ENCODE results near the gene PSPH. TPM values are rescaled to one million over a fixed set of nuclear protein-coding genes. Genes with fewer than 3 reads are reported as not detected.
"Not testable (repeated sequence)": the region's sequence is repeated elsewhere in the genome, so short reads cannot be mapped to it uniquely, and the experiment has no call there.

Gene PSPH
- 10 to 100 TPM; 15.8 to 31.7 (median 22.4) TPM for polyA plus RNA-seq (ENCODE audit: insufficient read depth in 1 of 5, insufficient read length in 5 of 5, low replicate concordance in 1 of 5)
- long read RNA-seq, donor 1, partial matches to known transcripts = 6 of 27 reads
- long read RNA-seq, donor 1, other reads (novel, unspliced or antisense) = 21 of 27 reads
- long read RNA-seq, donor 2, partial matches to known transcripts = 0 of 1 reads
- long read RNA-seq, donor 2, other reads (novel, unspliced or antisense) = 0 of 1 reads
- long read RNA-seq, donor 3, partial matches to known transcripts = 0 of 29 reads
- long read RNA-seq, donor 3, other reads (novel, unspliced or antisense) = 28 of 29 reads
- long read RNA-seq, donor 4, partial matches to known transcripts = 0 of 1 reads
- long read RNA-seq, donor 4, other reads (novel, unspliced or antisense) = 0 of 1 reads
- long read RNA-seq, donor 5, partial matches to known transcripts = 105 of 105 reads
- long read RNA-seq, donor 5, other reads (novel, unspliced or antisense) = 0 of 105 reads
- long read RNA-seq, donor 6, partial matches to known transcripts = 272 of 346 reads
- long read RNA-seq, donor 6, other reads (novel, unspliced or antisense) = 73 of 346 reads
- long read RNA-seq, donor 7, partial matches to known transcripts = 459 of 628 reads
- long read RNA-seq, donor 7, other reads (novel, unspliced or antisense) = 168 of 628 reads
- long read RNA-seq, donor 8, partial matches to known transcripts = 0 of 5 reads
- long read RNA-seq, donor 8, other reads (novel, unspliced or antisense) = 5 of 5 reads

GRCh38 chr7:56051339-56052191, at the start of gene PSPH, which contains the start of gene CCT6A:
Gene PSPH (minus strand): TSS chr7:56051444. CDS start chr7:56021212, 30,232 bp downstream.
Gene CCT6A (plus strand): TSS chr7:56051765. CDS start chr7:56051849, 84 bp downstream.
- peak; percentile 98 for DNase-seq

GRCh38 chr7:56099653-56100052, 48.4 kb upstream of the PSPH start:
- no peak for DNase-seq

GRCh38 chr7:56098187-56099008, 47.2 kb upstream of the PSPH start:
- DNase-seq = not testable (repeated sequence)

- DNase-seq = no peak
Measured at GRCh38 chr7:56097700-56098099, 46.5 kb upstream of the PSPH start.

- peak; percentile 89 to 92 for DNase-seq
Measured at GRCh38 chr7:56092789-56093531, 41.7 kb upstream of the PSPH start, which contains the start of gene PHKG1. Gene PHKG1 (minus strand): TSS chr7:56092952. CDS start chr7:56088941, 4,011 bp downstream.

- not testable (repeated sequence) for DNase-seq
Measured at GRCh38 chr7:56092388-56092787, 41.1 kb upstream of the PSPH start.

- DNase-seq = no peak
Measured at GRCh38 chr7:56091591-56091990, 40.3 kb upstream of the PSPH start.

- DNase-seq = no peak
Measured at GRCh38 chr7:56087445-56087844, 36.2 kb upstream of the PSPH start.

GRCh38 chr7:56086761-56087160, 35.5 kb upstream of the PSPH start:
- no peak for DNase-seq

- DNase-seq = peak in 1 of 2 donors; percentile 30
Measured at GRCh38 chr7:56083150-56083785, 32.0 kb upstream of the PSPH start.

GRCh38 chr7:56081626-56082340, 30.5 kb upstream of the PSPH start:
- no peak for DNase-seq

- DNase-seq = not testable (repeated sequence)
Measured at GRCh38 chr7:56080726-56081435, 29.6 kb upstream of the PSPH start.

- DNase-seq = peak; percentile 72 to 76
Measured at GRCh38 chr7:56079450-56080185, 28.4 kb upstream of the PSPH start.

- no peak for DNase-seq
Measured at GRCh38 chr7:56078196-56078595, 27.0 kb upstream of the PSPH start.

- DNase-seq = no peak
Measured at GRCh38 chr7:56077681-56078080, 26.4 kb upstream of the PSPH start.

GRCh38 chr7:56074371-56074791, 23.1 kb upstream of the PSPH start:
- DNase-seq = peak; percentile 77 to 80

- not testable (repeated sequence) for DNase-seq
Measured at GRCh38 chr7:56066376-56066775, 15.1 kb upstream of the PSPH start.

All from right lung (tissue), 10 donors.